Loucy (cell line): ENCODE data around the gene ARHGAP6.

Source experiments
- EZH2phosphoT487 ChIP-seq: fragments of 200-600 bp; IDR thresholded peaks from 2 replicates; pipeline ENCODE4 v1.6.1; 2018; ENCODE audit warnings: antibody characterized with exemption, mild to moderate bottlenecking, moderate library complexity, borderline replicate concordance
- TF ChIP-seq, protein P1 (sequence below): fragments of 200-600 bp; sonication (generic); conservative IDR thresholded peaks from 2 replicates; pipeline ENCODE4 v1.5.1; 2014; ENCODE audit warnings: mild to moderate bottlenecking, antibody characterized with exemption, low read length

DNA sequence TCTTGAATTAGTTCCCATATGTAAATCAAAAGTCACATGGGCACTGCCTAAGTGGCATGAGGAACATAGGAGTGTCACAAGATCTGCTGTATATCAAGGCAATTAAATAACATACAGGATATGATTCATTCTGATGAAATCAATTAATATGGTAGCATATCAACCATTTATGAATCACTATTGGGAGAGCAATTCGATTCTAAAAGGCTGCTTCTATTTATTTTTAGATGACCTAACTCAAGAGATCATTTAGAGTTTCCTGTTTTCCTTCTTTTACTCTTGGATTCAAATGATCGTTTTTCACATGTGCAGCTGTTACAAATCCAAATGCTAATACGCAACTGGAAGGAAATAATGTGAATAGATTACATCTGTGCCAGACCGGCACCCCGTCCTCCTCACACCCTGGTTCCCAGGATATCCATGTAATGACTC lies 472.7 kb downstream of the ARHGAP6 start:
- TF ChIP-seq, protein P1, sequence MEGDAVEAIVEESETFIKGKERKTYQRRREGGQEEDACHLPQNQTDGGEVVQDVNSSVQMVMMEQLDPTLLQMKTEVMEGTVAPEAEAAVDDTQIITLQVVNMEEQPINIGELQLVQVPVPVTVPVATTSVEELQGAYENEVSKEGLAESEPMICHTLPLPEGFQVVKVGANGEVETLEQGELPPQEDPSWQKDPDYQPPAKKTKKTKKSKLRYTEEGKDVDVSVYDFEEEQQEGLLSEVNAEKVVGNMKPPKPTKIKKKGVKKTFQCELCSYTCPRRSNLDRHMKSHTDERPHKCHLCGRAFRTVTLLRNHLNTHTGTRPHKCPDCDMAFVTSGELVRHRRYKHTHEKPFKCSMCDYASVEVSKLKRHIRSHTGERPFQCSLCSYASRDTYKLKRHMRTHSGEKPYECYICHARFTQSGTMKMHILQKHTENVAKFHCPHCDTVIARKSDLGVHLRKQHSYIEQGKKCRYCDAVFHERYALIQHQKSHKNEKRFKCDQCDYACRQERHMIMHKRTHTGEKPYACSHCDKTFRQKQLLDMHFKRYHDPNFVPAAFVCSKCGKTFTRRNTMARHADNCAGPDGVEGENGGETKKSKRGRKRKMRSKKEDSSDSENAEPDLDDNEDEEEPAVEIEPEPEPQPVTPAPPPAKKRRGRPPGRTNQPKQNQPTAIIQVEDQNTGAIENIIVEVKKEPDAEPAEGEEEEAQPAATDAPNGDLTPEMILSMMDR = no peak
- TF ChIP-seq EZH2phosphoT487 = no peak
